Glomerular visceral epithelial cell (primary cell): ENCODE results near the gene BHLHE23.

Source experiments
- DNase-seq: peaks from one replicate; pipeline ENCODE4 v3.0.0-alpha.2; 2016; ENCODE audit errors: extremely low spot score

BHLHE23 gene

GRCh38 chr20:63009045-63009961, 2.5 kb upstream of the BHLHE23 start:
- DNase-seq = peak; percentile 74

GRCh38 chr20:63008541-63009044, 1.8 kb upstream of the BHLHE23 start:
- no peak for DNase-seq

GRCh38 chr20:63007646-63008488, 1.1 kb upstream of the BHLHE23 start:
- no peak for DNase-seq

GRCh38 chr20:63007360-63007645, 539 bp upstream of the BHLHE23 start:
- DNase-seq = no peak

- no peak for DNase-seq
Measured at GRCh38 chr20:63005862-63006539, 763 bp downstream of the BHLHE23 start.

- no peak for DNase-seq
Measured at GRCh38 chr20:63005365-63005861, 1.4 kb downstream of the BHLHE23 start.

GRCh38 chr20:63004607-63005364, 2.0 kb downstream of the BHLHE23 start:
- no peak for DNase-seq

- no peak for DNase-seq
Measured at GRCh38 chr20:63003546-63003945, 3.2 kb downstream of the BHLHE23 start.

GRCh38 chr20:63002511-63002910, 4.3 kb downstream of the BHLHE23 start:
- no peak for DNase-seq

GRCh38 chr20:63000958-63001357, 5.8 kb downstream of the BHLHE23 start:
- DNase-seq = no peak

- no peak for DNase-seq
Measured at GRCh38 chr20:63000036-63000435, 6.7 kb downstream of the BHLHE23 start.

- DNase-seq = no peak
Measured at GRCh38 chr20:62999580-62999979, 7.2 kb downstream of the BHLHE23 start.

GRCh38 chr20:62998449-62998848, 8.3 kb downstream of the BHLHE23 start:
- DNase-seq = no peak

- no peak for DNase-seq
Measured at GRCh38 chr20:62997417-62998035, 9.2 kb downstream of the BHLHE23 start.

GRCh38 chr20:62996596-62996982, 10.2 kb downstream of the BHLHE23 start:
- no peak for DNase-seq

- no peak for DNase-seq
Measured at GRCh38 chr20:62995898-62996595, 10.7 kb downstream of the BHLHE23 start.

GRCh38 chr20:62995481-62995880, 11.3 kb downstream of the BHLHE23 start:
- DNase-seq = no peak

GRCh38 chr20:62994869-62995281, 11.9 kb downstream of the BHLHE23 start:
- no peak for DNase-seq

- no peak for DNase-seq
Measured at GRCh38 chr20:62993856-62994494, 12.8 kb downstream of the BHLHE23 start.

- DNase-seq = no peak
Measured at GRCh38 chr20:62991863-62992262, 14.9 kb downstream of the BHLHE23 start.
